Measurements from ENCODE around the gene SUSD1.

The SUSD1 gene

GRCh38 chr9:112140936-112141335, 34.2 kb downstream of the SUSD1 start:
- ATAC-seq = no peak

GRCh38 chr9:112137066-112137465, 38.0 kb downstream of the SUSD1 start:
- TF ChIP-seq CSRNP3 (CRISPR knock-in tag; IDR thresholded peaks at IDR 0.05) (no peak), SNAI2 (CRISPR knock-in tag; IDR thresholded peaks at IDR 0.05) (no peak), TCF4 (CRISPR knock-in tag; IDR thresholded peaks at IDR 0.05; ENCODE audit: borderline replicate concordance) (no peak), ZFP30 (CRISPR knock-in tag; IDR thresholded peaks at IDR 0.05) (no peak), TSHZ2 (CRISPR knock-in tag; IDR thresholded peaks at IDR 0.05) (no peak), ISL1 (CRISPR knock-in tag; IDR thresholded peaks at IDR 0.05) (no peak), PPARA (CRISPR knock-in tag; IDR thresholded peaks at IDR 0.05; ENCODE audit: borderline replicate concordance) (no peak), ZNF8 (CRISPR knock-in tag; IDR thresholded peaks at IDR 0.05) (no peak), ZNF565 (CRISPR knock-in tag; conservative IDR thresholded peaks at IDR 0.05; ENCODE audit: low read depth) (no peak)

More at GRCh38 chr9:112140936-112141335, 34.2 kb downstream of the SUSD1 start:
- TF ChIP-seq SNAI2 (CRISPR knock-in tag; IDR thresholded peaks at IDR 0.05) (no peak), ZC3H10 (CRISPR knock-in tag; IDR thresholded peaks at IDR 0.05) (no peak), POU6F1 (CRISPR knock-in tag; IDR thresholded peaks at IDR 0.05; ENCODE audit: borderline replicate concordance, low read depth) (no peak), OSR1 (CRISPR knock-in tag; IDR thresholded peaks at IDR 0.05) (no peak), RARB (CRISPR knock-in tag; IDR thresholded peaks at IDR 0.05) (no peak), CSRNP3 (CRISPR knock-in tag; IDR thresholded peaks at IDR 0.05) (no peak), TOX (CRISPR knock-in tag; IDR thresholded peaks at IDR 0.05; ENCODE audit: borderline replicate concordance) (no peak), ZNF8 (CRISPR knock-in tag; IDR thresholded peaks at IDR 0.05) (no peak)

GRCh38 chr9:112135706-112136105, 39.4 kb downstream of the SUSD1 start:
- ATAC-seq = no peak
- no peak for TF ChIP-seq ISL1 (CRISPR knock-in tag; IDR thresholded peaks at IDR 0.05)
- no peak for TF ChIP-seq ZFP30 (CRISPR knock-in tag; IDR thresholded peaks at IDR 0.05)
- TF ChIP-seq CSDC2 (CRISPR knock-in tag; IDR thresholded peaks at IDR 0.05) = no peak
- no peak for TF ChIP-seq GLIS3 (CRISPR knock-in tag; IDR thresholded peaks at IDR 0.05)
- TF ChIP-seq PATZ1 (CRISPR knock-in tag; IDR thresholded peaks at IDR 0.05; ENCODE audit: borderline replicate concordance) = no peak
- TF ChIP-seq ZNF8 (CRISPR knock-in tag; IDR thresholded peaks at IDR 0.05) = no peak
- TF ChIP-seq TSHZ2 (CRISPR knock-in tag; IDR thresholded peaks at IDR 0.05) = no peak
- TF ChIP-seq ZNF70 (CRISPR knock-in tag; IDR thresholded peaks at IDR 0.05) = no peak
- TF ChIP-seq ZC3H10 (CRISPR knock-in tag; IDR thresholded peaks at IDR 0.05) = no peak
- no peak for TF ChIP-seq TCF4 (CRISPR knock-in tag; IDR thresholded peaks at IDR 0.05; ENCODE audit: borderline replicate concordance)
- TF ChIP-seq TOX (CRISPR knock-in tag; IDR thresholded peaks at IDR 0.05; ENCODE audit: borderline replicate concordance) = no peak
- TF ChIP-seq ZNF565 (CRISPR knock-in tag; conservative IDR thresholded peaks at IDR 0.05; ENCODE audit: low read depth) = no peak
- TF ChIP-seq ARNTL (CRISPR knock-in tag; IDR thresholded peaks at IDR 0.05; ENCODE audit: borderline replicate concordance, low read depth) = no peak
- no peak for TF ChIP-seq CREB5 (CRISPR knock-in tag; IDR thresholded peaks at IDR 0.05; ENCODE audit: low read depth)
- no peak for TF ChIP-seq SNAI2 (CRISPR knock-in tag; IDR thresholded peaks at IDR 0.05)
- TF ChIP-seq PPARA (CRISPR knock-in tag; IDR thresholded peaks at IDR 0.05; ENCODE audit: borderline replicate concordance) = no peak
- no peak for TF ChIP-seq BACH2 (CRISPR knock-in tag; IDR thresholded peaks at IDR 0.05; ENCODE audit: borderline replicate concordance)
- no peak for TF ChIP-seq CSRNP3 (CRISPR knock-in tag; IDR thresholded peaks at IDR 0.05)

More at GRCh38 chr9:112137066-112137465, 38.0 kb downstream of the SUSD1 start:
- no peak for ATAC-seq
